Measurements from ENCODE around the gene DMD.

The DMD gene

DNA sequence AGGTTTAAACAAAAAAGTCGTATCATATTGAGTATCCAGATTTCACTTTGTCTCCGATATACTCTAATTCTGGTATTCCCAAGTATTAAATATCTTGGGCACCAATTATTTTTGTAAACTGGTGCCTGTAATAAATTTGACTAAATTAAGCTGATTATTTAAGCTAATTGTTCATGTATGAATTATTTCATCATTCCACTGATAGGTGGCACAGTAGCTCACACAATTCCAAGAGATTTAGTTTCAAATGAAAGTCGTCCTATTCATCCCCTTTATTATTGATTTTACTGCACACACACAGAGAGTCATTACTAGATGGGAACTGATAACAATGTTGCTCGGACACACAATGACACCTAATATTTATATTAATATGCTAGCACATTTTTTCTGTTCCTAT, 432.4 kb downstream of the DMD start:
- TF ChIP-seq MAX (IDR thresholded peaks at IDR 0.05; ENCODE audit: low read depth, low read length) (no peak), POLR2A (IDR thresholded peaks at IDR 0.05; ENCODE audit: extremely low read depth, insufficient read length) (no peak), MYC (IDR thresholded peaks at IDR 0.05; ENCODE audit: low read depth, low read length) (no peak)
- TF ChIP-seq, protein P1, sequence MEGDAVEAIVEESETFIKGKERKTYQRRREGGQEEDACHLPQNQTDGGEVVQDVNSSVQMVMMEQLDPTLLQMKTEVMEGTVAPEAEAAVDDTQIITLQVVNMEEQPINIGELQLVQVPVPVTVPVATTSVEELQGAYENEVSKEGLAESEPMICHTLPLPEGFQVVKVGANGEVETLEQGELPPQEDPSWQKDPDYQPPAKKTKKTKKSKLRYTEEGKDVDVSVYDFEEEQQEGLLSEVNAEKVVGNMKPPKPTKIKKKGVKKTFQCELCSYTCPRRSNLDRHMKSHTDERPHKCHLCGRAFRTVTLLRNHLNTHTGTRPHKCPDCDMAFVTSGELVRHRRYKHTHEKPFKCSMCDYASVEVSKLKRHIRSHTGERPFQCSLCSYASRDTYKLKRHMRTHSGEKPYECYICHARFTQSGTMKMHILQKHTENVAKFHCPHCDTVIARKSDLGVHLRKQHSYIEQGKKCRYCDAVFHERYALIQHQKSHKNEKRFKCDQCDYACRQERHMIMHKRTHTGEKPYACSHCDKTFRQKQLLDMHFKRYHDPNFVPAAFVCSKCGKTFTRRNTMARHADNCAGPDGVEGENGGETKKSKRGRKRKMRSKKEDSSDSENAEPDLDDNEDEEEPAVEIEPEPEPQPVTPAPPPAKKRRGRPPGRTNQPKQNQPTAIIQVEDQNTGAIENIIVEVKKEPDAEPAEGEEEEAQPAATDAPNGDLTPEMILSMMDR (IDR thresholded peaks at IDR 0.05; ENCODE audit: low read depth, low read length): no peak

DNA sequence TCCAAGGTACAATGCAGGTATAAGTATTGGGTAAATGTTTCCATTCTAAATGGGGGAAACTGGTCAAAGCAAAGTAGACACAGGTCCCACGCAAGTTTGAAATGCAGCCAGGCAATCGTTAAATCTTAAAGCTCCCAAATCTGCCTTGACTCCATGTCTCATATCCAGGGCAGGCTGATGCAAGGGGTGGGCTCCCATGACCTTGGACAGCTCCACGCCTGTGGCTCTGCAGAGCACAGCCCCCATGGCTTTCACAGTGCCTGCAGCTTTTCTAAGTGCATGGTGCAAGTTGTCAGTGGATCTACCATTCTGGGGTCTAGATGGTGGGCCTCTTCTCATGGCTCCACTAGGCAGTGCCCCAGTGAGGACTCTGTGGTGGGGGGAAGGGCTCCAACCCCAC, 436.4 kb downstream of the DMD start:
- TF ChIP-seq MAX (IDR thresholded peaks at IDR 0.05; ENCODE audit: low read depth, low read length) (no peak), POLR2A (IDR thresholded peaks at IDR 0.05; ENCODE audit: extremely low read depth, insufficient read length) (no peak), MYC (IDR thresholded peaks at IDR 0.05; ENCODE audit: low read depth, low read length) (no peak)
- TF ChIP-seq, protein P1 (IDR thresholded peaks at IDR 0.05; ENCODE audit: low read depth, low read length): no peak
- DNase-seq (ENCODE audit: low read depth): no peak
- H3K4me3 ChIP-seq (ENCODE audit: low read depth, low read length): no peak overlapping the region

More for the DNA sequence above, 432.4 kb downstream of the DMD start:
- H3K4me3 ChIP-seq (ENCODE audit: low read depth, low read length): no peak overlapping the region
- no peak for DNase-seq (ENCODE audit: low read depth)

GRCh38 chrX:32749070-32749469, 462.3 kb downstream of the DMD start:
- DNase-seq (ENCODE audit: low read depth): no peak
- H3K4me3 ChIP-seq (ENCODE audit: low read depth, low read length): no peak overlapping the region
- TF ChIP-seq MAX (IDR thresholded peaks at IDR 0.05; ENCODE audit: low read depth, low read length) (no peak), MYC (IDR thresholded peaks at IDR 0.05; ENCODE audit: low read depth, low read length) (no peak), POLR2A (IDR thresholded peaks at IDR 0.05; ENCODE audit: extremely low read depth, insufficient read length) (no peak)
- TF ChIP-seq, protein P1 (IDR thresholded peaks at IDR 0.05; ENCODE audit: low read depth, low read length): no peak

- TF ChIP-seq, protein P1 (IDR thresholded peaks at IDR 0.05; ENCODE audit: low read depth, low read length): no peak
- TF ChIP-seq MAX (IDR thresholded peaks at IDR 0.05; ENCODE audit: low read depth, low read length) (no peak), MYC (IDR thresholded peaks at IDR 0.05; ENCODE audit: low read depth, low read length) (no peak), POLR2A (IDR thresholded peaks at IDR 0.05; ENCODE audit: extremely low read depth, insufficient read length) (no peak)
- no peak for DNase-seq (ENCODE audit: low read depth)
- no peak overlapping the region for H3K4me3 ChIP-seq (ENCODE audit: low read depth, low read length)
These were observed 466.0 kb downstream of the DMD start for GRCh38 chrX:32745323-32745722.

DNA sequence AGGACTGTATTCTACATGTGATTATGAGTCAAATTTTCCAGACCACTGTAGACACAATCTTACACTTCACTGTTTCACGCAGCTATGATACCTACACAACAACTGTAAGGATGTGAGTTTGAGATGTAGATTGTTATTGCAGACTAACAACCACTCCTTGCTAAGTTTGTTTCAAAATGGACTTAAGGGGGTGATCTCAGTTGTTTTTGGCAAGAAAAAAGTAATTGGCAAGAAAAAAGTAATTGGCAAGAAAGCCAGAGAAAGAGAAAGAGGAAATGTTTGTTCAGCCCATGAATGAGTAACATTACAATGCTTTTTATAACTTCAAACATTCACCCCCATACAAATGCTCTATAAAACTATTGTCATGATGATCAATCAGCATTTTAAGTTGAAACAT, 466.4 kb downstream of the DMD start:
- no peak overlapping the region for H3K4me3 ChIP-seq (ENCODE audit: low read depth, low read length)
- TF ChIP-seq POLR2A (IDR thresholded peaks at IDR 0.05; ENCODE audit: extremely low read depth, insufficient read length): no peak
- no peak for TF ChIP-seq MAX (IDR thresholded peaks at IDR 0.05; ENCODE audit: low read depth, low read length)
- TF ChIP-seq, protein P1 (IDR thresholded peaks at IDR 0.05; ENCODE audit: low read depth, low read length): no peak
- no peak for TF ChIP-seq MYC (IDR thresholded peaks at IDR 0.05; ENCODE audit: low read depth, low read length)

GRCh38 chrX:32741910-32742309, 469.4 kb downstream of the DMD start:
- TF ChIP-seq POLR2A (IDR thresholded peaks at IDR 0.05; ENCODE audit: extremely low read depth, insufficient read length) (no peak), MYC (IDR thresholded peaks at IDR 0.05; ENCODE audit: low read depth, low read length) (no peak), MAX (IDR thresholded peaks at IDR 0.05; ENCODE audit: low read depth, low read length) (no peak)
- TF ChIP-seq, protein P1 (IDR thresholded peaks at IDR 0.05; ENCODE audit: low read depth, low read length): no peak
- H3K4me3 ChIP-seq (ENCODE audit: low read depth, low read length): no peak overlapping the region
- DNase-seq (ENCODE audit: low read depth): no peak

More for the DNA sequence above, 466.4 kb downstream of the DMD start:
- DNase-seq (ENCODE audit: low read depth): no peak

All from NB4 (cell line).